Mesothelial cell of epicardium (in vitro differentiated cells): ENCODE results near the gene ZFYVE19. TPM values are rescaled to one million over a fixed set of nuclear protein-coding genes. Genes with fewer than 3 reads are reported as not detected.
A peak's percentile ranks its signal among the peaks of the same experiment; 100 is the strongest.

Experiments
- DNase-seq, 2 experiments: peaks; one replicate each; pipeline ENCODE4 v3.0.0; 2021; ENCODE audit warnings: low spot score in 2 of 2; ENCODE audit not compliant: unreplicated experiment in 2 of 2
- H3K27ac Mint-ChIP-seq: 2 replicates; pipeline ENCODE4 v1.8.0; 2021; ENCODE audit warnings: mixed read lengths
- H3K27me3 Mint-ChIP-seq: 2 replicates; pipeline ENCODE4 v1.8.0; 2021; ENCODE audit warnings: low read depth, mixed read lengths
- H3K36me3 Mint-ChIP-seq: 2 replicates; pipeline ENCODE4 v1.8.0; 2021; ENCODE audit warnings: mixed read lengths
- H3K4me1 Mint-ChIP-seq: 2 replicates; pipeline ENCODE4 v1.8.0; 2021; ENCODE audit warnings: mixed read lengths
- H3K4me3 Mint-ChIP-seq: 2 replicates; pipeline ENCODE4 v1.8.0; 2021; ENCODE audit warnings: mild to moderate bottlenecking, moderate library complexity, mixed read lengths
- H3K9me3 Mint-ChIP-seq: 2 replicates; pipeline ENCODE4 v1.8.0; 2021; ENCODE audit warnings: mixed read lengths
- CTCF ChIP-seq: fragments of 200-600 bp; sonication (generic); IDR thresholded peaks from one replicate; pipeline ENCODE4 v1.5.0; 2021; ENCODE audit warnings: antibody characterized with exemption; ENCODE audit not compliant: unreplicated experiment
- total RNA-seq: library from RNA; stranded (reverse); gene quantifications from 3 replicates; pipeline ENCODE4 v1.2.1, GENCODE V29; 2021

ZFYVE19 gene
- total RNA-seq, 1 donor from 2014 or later: 24.4 TPM

- Mint-ChIP-seq H3K4me1 (peaks cover 44% of the 10 kb centered on the region), H3K4me3 (peak overlapping the region; percentile 94), H3K36me3 (peaks cover 9% of the 10 kb centered on the region), H3K9me3 (no peaks in the 10 kb centered on the region), H3K27me3 (peaks cover 17% of the 10 kb centered on the region), H3K27ac (peak overlapping the region; percentile 98)
- no peak for TF ChIP-seq CTCF
- DNase-seq: no peak
These were observed 39.9 kb downstream of the ZFYVE19 start for GRCh38 chr15:40846841-40847222.

GRCh38 chr15:40847223-40847961 is 40.5 kb downstream of the ZFYVE19 start:
- Mint-ChIP-seq H3K9me3 (no peaks in the 10 kb centered on the region), H3K4me1 (peaks cover 44% of the 10 kb centered on the region), H3K36me3 (peaks cover 13% of the 10 kb centered on the region), H3K4me3 (peak overlapping the region; percentile 94), H3K27me3 (peaks cover 17% of the 10 kb centered on the region), H3K27ac (peak overlapping the region; percentile 98)
- TF ChIP-seq CTCF: no peak
- no peak for DNase-seq

- TF ChIP-seq CTCF: no peak
- Mint-ChIP-seq H3K36me3 (peaks cover 13% of the 10 kb centered on the region), H3K9me3 (no peaks in the 10 kb centered on the region), H3K4me3 (no peak overlapping the region), H3K4me1 (peaks cover 27% of the 10 kb centered on the region), H3K27ac (no peak overlapping the region), H3K27me3 (peaks cover 3% of the 10 kb centered on the region)
- no peak for DNase-seq
These were observed 43.8 kb downstream of the ZFYVE19 start for GRCh38 chr15:40850576-40851112.

GRCh38 chr15:40852529-40852928 is 45.6 kb downstream of the ZFYVE19 start:
- TF ChIP-seq CTCF: no peak
- no peak for DNase-seq
- no peak overlapping the region for H3K4me3 Mint-ChIP-seq
- peaks cover 18% of the 10 kb centered on the region for H3K4me1 Mint-ChIP-seq
- no peaks in the 10 kb centered on the region for H3K27me3 Mint-ChIP-seq
- no peak overlapping the region for H3K27ac Mint-ChIP-seq
- H3K36me3 Mint-ChIP-seq: peaks cover 19% of the 10 kb centered on the region
- H3K9me3 Mint-ChIP-seq: no peaks in the 10 kb centered on the region

- peaks cover 17% of the 10 kb centered on the region for H3K4me1 Mint-ChIP-seq
- H3K9me3 Mint-ChIP-seq: no peaks in the 10 kb centered on the region
- no peak overlapping the region for H3K27ac Mint-ChIP-seq
- TF ChIP-seq CTCF: no peak
- no peak overlapping the region for H3K4me3 Mint-ChIP-seq
- H3K36me3 Mint-ChIP-seq: peaks cover 19% of the 10 kb centered on the region
- DNase-seq: no peak
- H3K27me3 Mint-ChIP-seq: no peaks in the 10 kb centered on the region
These were observed 46.5 kb downstream of the ZFYVE19 start for GRCh38 chr15:40853241-40853890.
